HCT116 (cell line): Measurements from ENCODE around the gene CAMKMT. TPM values are rescaled to one million over a fixed set of nuclear protein-coding genes. Genes with fewer than 3 reads are reported as not detected.

Experiments
- ATAC-seq: fragments of 200-7000 bp; cut with Tn5 transposase; 2 replicates; pipeline ENCODE4 v1.9.1; 2020; ENCODE audit warnings: mild to moderate bottlenecking, moderate library complexity
- BruUV-seq: library from RNA; stranded (reverse); fragments of 400-500 nt; replicated peaks from 2 replicates; lab custom pipeline; 2021; lab: Mats Ljungman, UMichigan
- CTCF ChIA-PET: fragments of 300-600 bp; sonication (Branson Sonifier 250); formaldehyde crosslinking; loops from one replicate; lab custom pipeline; 2021; ENCODE audit warnings: antibody characterized with exemption; lab: Charles Lee
- POLR2A ChIA-PET: fragments of 300-600, 350-600 bp; sonication (Branson Sonifier 250); formaldehyde crosslinking; loops from one replicate; lab custom pipeline; 2021; ENCODE audit warnings: antibody characterized with exemption; lab: Charles Lee
- RAD21 ChIA-PET, 2 experiments: fragments of 300-600 bp; sonication (Branson Sonifier 250); formaldehyde crosslinking; loops; one replicate each; lab custom pipeline; 2023; ENCODE audit warnings: low total read pairs in 2 of 2; ENCODE audit not compliant: uncharacterized antibody in 2 of 2, unreplicated experiment in 2 of 2, low non-redundant PET in 1 of 2; lab: Charles Lee
- DNase-seq: peaks from one replicate; pipeline ENCODE4 v3.0.0-alpha.2; 2010; ENCODE audit warnings: low read depth, low spot score
- H2AFZ ChIP-seq: fragments of 200-600 bp; shearing (Covaris generic), sonication (generic); 2 replicates; pipeline ENCODE4 v1.6.1; 2017; ENCODE audit warnings: low read depth, mixed run types, mixed read lengths, antibody characterized with exemption, low read length; ENCODE audit not compliant: poor library complexity, severe bottlenecking
- H3K27ac ChIP-seq: 2 replicates; pipeline ENCODE4 v1.5.1; 2012; ENCODE audit warnings: low read depth, low read length
- H3K27me3 ChIP-seq: fragments of 200-600 bp; sonication (generic); 2 replicates; pipeline ENCODE4 v1.6.1; 2016; ENCODE audit warnings: mixed run types, low read length, mixed read lengths; ENCODE audit not compliant: insufficient read depth
- H3K36me3 ChIP-seq, 2 experiments: fragments of 200-500 bp in 1 of 2; fragments of 200-600 bp in 1 of 2; sonication (Bioruptor generic) in 1 of 2; sonication (generic) in 1 of 2; 2 replicates each; pipeline versions ENCODE4 v1.5.1 to v1.6.1; 2014 to 2016; ENCODE audit warnings: low read length in 2 of 2, inconsistent platforms in 1 of 2, mixed read lengths in 1 of 2, mixed run types in 1 of 2; ENCODE audit not compliant: insufficient read depth in 2 of 2, control insufficient read depth in 1 of 2
- H3K4me1 ChIP-seq, 2 experiments: fragments of 200-600 bp in 1 of 2; sonication (generic) in 1 of 2; 2 replicates each; pipeline versions ENCODE4 v1.5.1 to v1.6.1; 2012 to 2017; ENCODE audit warnings: low read length in 2 of 2, inconsistent platforms in 1 of 2, mild to moderate bottlenecking in 1 of 2, mixed read lengths in 1 of 2, mixed run types in 1 of 2, moderate library complexity in 1 of 2; ENCODE audit not compliant: insufficient read depth in 2 of 2, control insufficient read depth in 1 of 2
- H3K4me2 ChIP-seq: fragments of 200-600 bp; sonication (generic); 2 replicates; pipeline ENCODE4 v1.6.1; 2017; ENCODE audit warnings: mixed run types, low read length, mixed read lengths
- H3K4me3 ChIP-seq, 2 experiments: fragments of 200-600 bp in 1 of 2; sonication (generic) in 1 of 2; replicated peaks in 1 of 2; 2 replicates each; pipeline ENCODE4 v1.5.1; 2011 to 2016; ENCODE audit warnings: low read length in 2 of 2, control low read depth in 1 of 2, low read depth in 1 of 2, mild to moderate bottlenecking in 1 of 2, mixed read lengths in 1 of 2, mixed run types in 1 of 2
- H3K79me2 ChIP-seq: fragments of 200-600 bp; sonication (generic); 2 replicates; pipeline ENCODE4 v1.6.1; 2017; ENCODE audit warnings: mild to moderate bottlenecking, mixed run types, low read length, moderate library complexity, mixed read lengths; ENCODE audit not compliant: insufficient read depth
- H3K9ac ChIP-seq: fragments of 200-600 bp; sonication (generic); 2 replicates; pipeline ENCODE4 v1.6.1; 2016; ENCODE audit warnings: low read length, mixed read lengths
- H3K9me2 ChIP-seq: fragments of 200-600 bp; sonication (generic), shearing (Covaris generic); 2 replicates; pipeline ENCODE4 v1.6.1; 2017; ENCODE audit warnings: mixed run types, mild to moderate bottlenecking, moderate library complexity; ENCODE audit not compliant: insufficient read depth
- H3K9me3 ChIP-seq, 2 experiments: fragments of 200-500 bp in 1 of 2; fragments of 200-600 bp in 1 of 2; sonication (Bioruptor generic) in 1 of 2; sonication (generic) in 1 of 2; 2 replicates each; pipeline ENCODE4 v1.6.1; 2014 to 2017; ENCODE audit warnings: low read length in 2 of 2, mixed read lengths in 2 of 2, inconsistent platforms in 1 of 2, low read depth in 1 of 2, mild to moderate bottlenecking in 1 of 2, mixed run types in 1 of 2, moderate library complexity in 1 of 2; ENCODE audit not compliant: control insufficient read depth in 1 of 2, insufficient read depth in 1 of 2
- H4K20me1 ChIP-seq: fragments of 200-600 bp; sonication (generic), shearing (Covaris generic); 2 replicates; pipeline ENCODE4 v1.6.1; 2017; ENCODE audit warnings: mixed run types, mild to moderate bottlenecking, moderate library complexity; ENCODE audit not compliant: insufficient read depth
- CBX3 ChIP-seq: IDR thresholded peaks from 2 replicates; pipeline ENCODE4 v1.6.1; 2012; ENCODE audit warnings: low read depth
- EGR1 ChIP-seq: IDR thresholded peaks from 2 replicates; pipeline ENCODE4 v1.6.1; 2012; ENCODE audit warnings: low read depth
- FOSL1 ChIP-seq: IDR thresholded peaks from 2 replicates; pipeline ENCODE4 v1.6.1; 2012; ENCODE audit warnings: low read depth
- POLR2A ChIP-seq: IDR thresholded peaks from 2 replicates; pipeline ENCODE4 v1.7.0; 2011; ENCODE audit warnings: borderline replicate concordance; ENCODE audit not compliant: insufficient read depth, insufficient read length; ENCODE audit errors: extremely low read depth
- RAD21 ChIP-seq: IDR thresholded peaks from 2 replicates; pipeline ENCODE4 v1.6.1; 2012; ENCODE audit warnings: low read depth, mild to moderate bottlenecking
- SRF ChIP-seq: IDR thresholded peaks from 2 replicates; pipeline ENCODE4 v1.6.1; 2012; ENCODE audit warnings: low read depth
- intact Hi-C: fragments of 100-400 bp; cut with micrococcal nuclease; formaldehyde crosslinking; loops from 2 replicates; pipeline ENCODE4 v1.10.0; 2022
- total RNA-seq: library from RNA; stranded (reverse); gene quantifications from one replicate; pipeline ENCODE4 v1.2.1, GENCODE V29; 2021; ENCODE audit not compliant: unreplicated experiment
- TF ChIP-seq, protein P1 (sequence below): IDR thresholded peaks from 2 replicates; pipeline ENCODE4 v1.6.1; 2012
- TF ChIP-seq, protein P2 (sequence below): IDR thresholded peaks from 2 replicates; pipeline ENCODE4 v1.6.1; 2012; ENCODE audit warnings: low read depth
- TF ChIP-seq, protein P3 (sequence below): IDR thresholded peaks from 2 replicates; pipeline ENCODE4 v1.6.1; 2012

The CAMKMT gene
- total RNA-seq, 1 experiment from 2014 or later = 10.6 TPM

DNA sequence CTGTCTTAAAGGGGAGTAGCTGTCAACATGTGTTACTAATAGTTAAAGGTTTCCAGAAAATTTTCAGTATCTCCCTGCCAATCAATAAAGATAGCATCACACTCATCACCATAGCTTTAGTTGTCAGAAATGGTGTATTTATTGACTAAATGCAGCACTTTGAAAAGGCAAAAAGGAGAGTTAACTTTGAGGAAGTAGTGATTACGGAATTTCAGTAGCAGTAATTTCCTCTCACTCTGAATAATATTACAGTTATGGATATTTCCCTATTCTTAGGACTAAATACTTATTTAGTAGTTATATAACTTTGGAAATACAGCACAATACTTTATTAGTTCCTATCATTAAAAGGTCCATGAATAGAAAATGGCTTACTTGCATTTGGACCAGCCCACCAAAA, 250.5 kb downstream of the CAMKMT start:
- Histone ChIP-seq H3K4me1 (no peaks in the 10 kb centered on the region), H4K20me1 (no peaks in the 10 kb centered on the region), H3K9me3 (no peaks in the 10 kb centered on the region), H3K79me2 (no peaks in the 10 kb centered on the region), H3K4me2 (no peak overlapping the region), H3K9me2 (no peaks in the 10 kb centered on the region), H3K36me3 (no peaks in the 10 kb centered on the region), H3K9ac (no peak overlapping the region), H3K27ac (no peak overlapping the region), H3K27me3 (no peaks in the 10 kb centered on the region), H3K4me3 (no peak overlapping the region), H2AFZ (no peak overlapping the region)
- ATAC-seq (no peak), DNase-seq (no peak)
- BruUV-seq = no TSS peak
- CTCF ChIA-PET = no interaction called here
- POLR2A ChIA-PET = no interaction called here
- RAD21 ChIA-PET = no interaction called here
- TF ChIP-seq SRF (no peak), RAD21 (no peak), CBX3 (no peak), POLR2A (no peak), EGR1 (no peak), FOSL1 (no peak)
- TF ChIP-seq, protein P1, sequence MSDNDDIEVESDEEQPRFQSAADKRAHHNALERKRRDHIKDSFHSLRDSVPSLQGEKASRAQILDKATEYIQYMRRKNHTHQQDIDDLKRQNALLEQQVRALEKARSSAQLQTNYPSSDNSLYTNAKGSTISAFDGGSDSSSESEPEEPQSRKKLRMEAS = no peak
- TF ChIP-seq, protein P2, sequence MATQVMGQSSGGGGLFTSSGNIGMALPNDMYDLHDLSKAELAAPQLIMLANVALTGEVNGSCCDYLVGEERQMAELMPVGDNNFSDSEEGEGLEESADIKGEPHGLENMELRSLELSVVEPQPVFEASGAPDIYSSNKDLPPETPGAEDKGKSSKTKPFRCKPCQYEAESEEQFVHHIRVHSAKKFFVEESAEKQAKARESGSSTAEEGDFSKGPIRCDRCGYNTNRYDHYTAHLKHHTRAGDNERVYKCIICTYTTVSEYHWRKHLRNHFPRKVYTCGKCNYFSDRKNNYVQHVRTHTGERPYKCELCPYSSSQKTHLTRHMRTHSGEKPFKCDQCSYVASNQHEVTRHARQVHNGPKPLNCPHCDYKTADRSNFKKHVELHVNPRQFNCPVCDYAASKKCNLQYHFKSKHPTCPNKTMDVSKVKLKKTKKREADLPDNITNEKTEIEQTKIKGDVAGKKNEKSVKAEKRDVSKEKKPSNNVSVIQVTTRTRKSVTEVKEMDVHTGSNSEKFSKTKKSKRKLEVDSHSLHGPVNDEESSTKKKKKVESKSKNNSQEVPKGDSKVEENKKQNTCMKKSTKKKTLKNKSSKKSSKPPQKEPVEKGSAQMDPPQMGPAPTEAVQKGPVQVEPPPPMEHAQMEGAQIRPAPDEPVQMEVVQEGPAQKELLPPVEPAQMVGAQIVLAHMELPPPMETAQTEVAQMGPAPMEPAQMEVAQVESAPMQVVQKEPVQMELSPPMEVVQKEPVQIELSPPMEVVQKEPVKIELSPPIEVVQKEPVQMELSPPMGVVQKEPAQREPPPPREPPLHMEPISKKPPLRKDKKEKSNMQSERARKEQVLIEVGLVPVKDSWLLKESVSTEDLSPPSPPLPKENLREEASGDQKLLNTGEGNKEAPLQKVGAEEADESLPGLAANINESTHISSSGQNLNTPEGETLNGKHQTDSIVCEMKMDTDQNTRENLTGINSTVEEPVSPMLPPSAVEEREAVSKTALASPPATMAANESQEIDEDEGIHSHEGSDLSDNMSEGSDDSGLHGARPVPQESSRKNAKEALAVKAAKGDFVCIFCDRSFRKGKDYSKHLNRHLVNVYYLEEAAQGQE = no peak
- TF ChIP-seq, protein P3, sequence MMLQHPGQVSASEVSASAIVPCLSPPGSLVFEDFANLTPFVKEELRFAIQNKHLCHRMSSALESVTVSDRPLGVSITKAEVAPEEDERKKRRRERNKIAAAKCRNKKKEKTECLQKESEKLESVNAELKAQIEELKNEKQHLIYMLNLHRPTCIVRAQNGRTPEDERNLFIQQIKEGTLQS = no peak
- intact Hi-C loops = no loop called here
